ENCODE measurements around the gene MEIS1. TPM values are rescaled to one million over a fixed set of nuclear protein-coding genes. Genes with fewer than 3 reads are reported as not detected.

Gene MEIS1
- total RNA-seq, 1 experiment from 2014 or later, result 4.4 TPM

GRCh38 chr2:66531155-66531554, 96.2 kb downstream of the MEIS1 start:
- no peaks in the 10 kb centered on the region for H3K9me3 Mint-ChIP-seq (ENCODE audit: unreplicated experiment)
- no peak overlapping the region for H3K27ac Mint-ChIP-seq (ENCODE audit: low read depth, unreplicated experiment)
- POLR2A ChIA-PET, result interaction anchor here (0.6 to 1.5 kb wide), 4 partner anchors 9 to 35 kb away, joined by 3 to 5 read pairs (median 3); no protein-coding TSS in a partner anchor
- no peak for DNase-seq (ENCODE audit: unreplicated experiment)
- peaks cover 20% of the 10 kb centered on the region for H3K36me3 Mint-ChIP-seq (ENCODE audit: insufficient read depth, unreplicated experiment)
- no TSS peak for BruUV-seq (replicated peaks)
- CTCF ChIA-PET, result interaction anchor here (0.6 kb wide), 1 partner anchor 10 kb away, joined by 3 read pairs; no protein-coding TSS in a partner anchor
- no peak for TF ChIP-seq CTCF (IDR thresholded peaks at IDR 0.05; ENCODE audit: unreplicated experiment)
- H3K4me3 Mint-ChIP-seq (ENCODE audit: unreplicated experiment), result no peak overlapping the region
- intact Hi-C loops (cut with micrococcal nuclease), result no loop called here
- no peaks in the 10 kb centered on the region for H3K27me3 Mint-ChIP-seq (ENCODE audit: insufficient read depth, unreplicated experiment)
- no peaks in the 10 kb centered on the region for H3K4me1 Mint-ChIP-seq (ENCODE audit: insufficient read depth, unreplicated experiment)

- Mint-ChIP-seq H3K9me3 (ENCODE audit: unreplicated experiment) (no peaks in the 10 kb centered on the region), H3K36me3 (ENCODE audit: insufficient read depth, unreplicated experiment) (peaks cover 16% of the 10 kb centered on the region), H3K4me3 (ENCODE audit: unreplicated experiment) (no peak overlapping the region), H3K27me3 (ENCODE audit: insufficient read depth, unreplicated experiment) (no peaks in the 10 kb centered on the region), H3K27ac (ENCODE audit: low read depth, unreplicated experiment) (no peak overlapping the region), H3K4me1 (ENCODE audit: insufficient read depth, unreplicated experiment) (no peaks in the 10 kb centered on the region)
- CTCF ChIA-PET, result no interaction called here
- POLR2A ChIA-PET, result interaction anchor here (1.4 kb wide), 1 partner anchor 35 kb away, joined by 5 read pairs; no protein-coding TSS in a partner anchor
- no peak for TF ChIP-seq CTCF (IDR thresholded peaks at IDR 0.05; ENCODE audit: unreplicated experiment)
- intact Hi-C loops (cut with micrococcal nuclease), result no loop called here
- no peak for DNase-seq (ENCODE audit: unreplicated experiment)
- BruUV-seq (replicated peaks), result no TSS peak
Measured at GRCh38 chr2:66531567-66531966, 96.6 kb downstream of the MEIS1 start.

- H3K4me3 Mint-ChIP-seq (ENCODE audit: unreplicated experiment), result no peak overlapping the region
- peaks cover 9% of the 10 kb centered on the region for H3K36me3 Mint-ChIP-seq (ENCODE audit: insufficient read depth, unreplicated experiment)
- POLR2A ChIA-PET, result interaction anchor here (0.6 to 1.3 kb wide), 3 partner anchors 13 to 554 kb away, joined by 3 to 5 read pairs (median 3); no protein-coding TSS in a partner anchor
- BruUV-seq (replicated peaks), result no TSS peak
- intact Hi-C loops (cut with micrococcal nuclease), result no loop called here
- H3K9me3 Mint-ChIP-seq (ENCODE audit: unreplicated experiment), result no peaks in the 10 kb centered on the region
- H3K27ac Mint-ChIP-seq (ENCODE audit: low read depth, unreplicated experiment), result no peak overlapping the region
- no peak for DNase-seq (ENCODE audit: unreplicated experiment)
- H3K4me1 Mint-ChIP-seq (ENCODE audit: insufficient read depth, unreplicated experiment), result no peaks in the 10 kb centered on the region
- no peaks in the 10 kb centered on the region for H3K27me3 Mint-ChIP-seq (ENCODE audit: insufficient read depth, unreplicated experiment)
- no peak for TF ChIP-seq CTCF (IDR thresholded peaks at IDR 0.05; ENCODE audit: unreplicated experiment)
- CTCF ChIA-PET, result no interaction called here
Measured at GRCh38 chr2:66532972-66533868, 98.3 kb downstream of the MEIS1 start.

GRCh38 chr2:66534461-66534860, 99.5 kb downstream of the MEIS1 start:
- intact Hi-C loops (cut with micrococcal nuclease), result no loop called here
- TF ChIP-seq CTCF (IDR thresholded peaks at IDR 0.05; ENCODE audit: unreplicated experiment), result no peak
- no peak for DNase-seq (ENCODE audit: unreplicated experiment)
- H3K27ac Mint-ChIP-seq (ENCODE audit: low read depth, unreplicated experiment), result no peak overlapping the region
- no peaks in the 10 kb centered on the region for H3K36me3 Mint-ChIP-seq (ENCODE audit: insufficient read depth, unreplicated experiment)
- no peaks in the 10 kb centered on the region for H3K4me1 Mint-ChIP-seq (ENCODE audit: insufficient read depth, unreplicated experiment)
- BruUV-seq (replicated peaks), result no TSS peak
- ChIA-PET CTCF (interaction anchor here (0.7 kb wide), 1 partner anchor 156 kb away, joined by 3 read pairs; no protein-coding TSS in a partner anchor), POLR2A (interaction anchor here (0.6 kb wide), 1 partner anchor 1215 kb away, joined by 3 read pairs; no protein-coding TSS in a partner anchor)
- H3K4me3 Mint-ChIP-seq (ENCODE audit: unreplicated experiment), result no peak overlapping the region
- no peaks in the 10 kb centered on the region for H3K9me3 Mint-ChIP-seq (ENCODE audit: unreplicated experiment)
- no peaks in the 10 kb centered on the region for H3K27me3 Mint-ChIP-seq (ENCODE audit: insufficient read depth, unreplicated experiment)
